Measurements from ENCODE around the gene FHAD1. TPM values are rescaled to one million over a fixed set of nuclear protein-coding genes. Genes with fewer than 3 reads are reported as not detected.

FHAD1 gene
- total and polyA plus RNA-seq, 9 of the 15 experiments (the other 6 are each of a cell fraction or from before 2014, with no cell fraction given) = 0.32 to 2.1 (median 1.5) TPM; not detected in 1

DNA sequence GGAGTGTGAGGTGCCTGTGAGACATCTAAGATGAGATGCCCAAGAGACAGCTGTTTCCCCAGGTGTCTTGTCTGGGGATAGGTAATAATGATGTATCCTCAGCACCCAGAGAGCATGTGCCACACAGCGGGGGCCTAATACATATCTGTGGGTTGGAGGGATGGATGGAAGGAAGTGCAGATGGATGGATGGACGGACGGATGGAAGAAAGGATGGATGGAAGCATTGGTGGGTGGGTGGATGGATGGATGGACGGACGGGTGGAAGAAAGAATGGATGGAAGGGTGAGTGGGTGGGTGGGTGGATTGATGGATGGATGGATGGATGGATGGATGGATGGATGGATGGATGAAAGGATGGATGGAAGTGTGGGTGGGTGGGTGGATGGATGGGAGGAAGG lies 84.2 kb downstream of the FHAD1 start (continued):
- TF ChIP-seq FOS (IDR thresholded peaks at IDR 0.05; ENCODE audit: extremely low read depth, insufficient read length) (no peak), FOXA1 (IDR thresholded peaks at IDR 0.05; ENCODE audit: borderline replicate concordance) (no peak), ZNF830 (CRISPR knock-in tag; IDR thresholded peaks at IDR 0.05) (no peak), FOSL1 (tag; conservative IDR thresholded peaks at IDR 0.05) (no peak), FOXM1 (IDR thresholded peaks at IDR 0.05; ENCODE audit: low read depth) (no peak), FOXM1 (CRISPR knock-in tag; IDR thresholded peaks at IDR 0.05; ENCODE audit: low read depth) (no peak)
- TF ChIP-seq, protein P1, sequence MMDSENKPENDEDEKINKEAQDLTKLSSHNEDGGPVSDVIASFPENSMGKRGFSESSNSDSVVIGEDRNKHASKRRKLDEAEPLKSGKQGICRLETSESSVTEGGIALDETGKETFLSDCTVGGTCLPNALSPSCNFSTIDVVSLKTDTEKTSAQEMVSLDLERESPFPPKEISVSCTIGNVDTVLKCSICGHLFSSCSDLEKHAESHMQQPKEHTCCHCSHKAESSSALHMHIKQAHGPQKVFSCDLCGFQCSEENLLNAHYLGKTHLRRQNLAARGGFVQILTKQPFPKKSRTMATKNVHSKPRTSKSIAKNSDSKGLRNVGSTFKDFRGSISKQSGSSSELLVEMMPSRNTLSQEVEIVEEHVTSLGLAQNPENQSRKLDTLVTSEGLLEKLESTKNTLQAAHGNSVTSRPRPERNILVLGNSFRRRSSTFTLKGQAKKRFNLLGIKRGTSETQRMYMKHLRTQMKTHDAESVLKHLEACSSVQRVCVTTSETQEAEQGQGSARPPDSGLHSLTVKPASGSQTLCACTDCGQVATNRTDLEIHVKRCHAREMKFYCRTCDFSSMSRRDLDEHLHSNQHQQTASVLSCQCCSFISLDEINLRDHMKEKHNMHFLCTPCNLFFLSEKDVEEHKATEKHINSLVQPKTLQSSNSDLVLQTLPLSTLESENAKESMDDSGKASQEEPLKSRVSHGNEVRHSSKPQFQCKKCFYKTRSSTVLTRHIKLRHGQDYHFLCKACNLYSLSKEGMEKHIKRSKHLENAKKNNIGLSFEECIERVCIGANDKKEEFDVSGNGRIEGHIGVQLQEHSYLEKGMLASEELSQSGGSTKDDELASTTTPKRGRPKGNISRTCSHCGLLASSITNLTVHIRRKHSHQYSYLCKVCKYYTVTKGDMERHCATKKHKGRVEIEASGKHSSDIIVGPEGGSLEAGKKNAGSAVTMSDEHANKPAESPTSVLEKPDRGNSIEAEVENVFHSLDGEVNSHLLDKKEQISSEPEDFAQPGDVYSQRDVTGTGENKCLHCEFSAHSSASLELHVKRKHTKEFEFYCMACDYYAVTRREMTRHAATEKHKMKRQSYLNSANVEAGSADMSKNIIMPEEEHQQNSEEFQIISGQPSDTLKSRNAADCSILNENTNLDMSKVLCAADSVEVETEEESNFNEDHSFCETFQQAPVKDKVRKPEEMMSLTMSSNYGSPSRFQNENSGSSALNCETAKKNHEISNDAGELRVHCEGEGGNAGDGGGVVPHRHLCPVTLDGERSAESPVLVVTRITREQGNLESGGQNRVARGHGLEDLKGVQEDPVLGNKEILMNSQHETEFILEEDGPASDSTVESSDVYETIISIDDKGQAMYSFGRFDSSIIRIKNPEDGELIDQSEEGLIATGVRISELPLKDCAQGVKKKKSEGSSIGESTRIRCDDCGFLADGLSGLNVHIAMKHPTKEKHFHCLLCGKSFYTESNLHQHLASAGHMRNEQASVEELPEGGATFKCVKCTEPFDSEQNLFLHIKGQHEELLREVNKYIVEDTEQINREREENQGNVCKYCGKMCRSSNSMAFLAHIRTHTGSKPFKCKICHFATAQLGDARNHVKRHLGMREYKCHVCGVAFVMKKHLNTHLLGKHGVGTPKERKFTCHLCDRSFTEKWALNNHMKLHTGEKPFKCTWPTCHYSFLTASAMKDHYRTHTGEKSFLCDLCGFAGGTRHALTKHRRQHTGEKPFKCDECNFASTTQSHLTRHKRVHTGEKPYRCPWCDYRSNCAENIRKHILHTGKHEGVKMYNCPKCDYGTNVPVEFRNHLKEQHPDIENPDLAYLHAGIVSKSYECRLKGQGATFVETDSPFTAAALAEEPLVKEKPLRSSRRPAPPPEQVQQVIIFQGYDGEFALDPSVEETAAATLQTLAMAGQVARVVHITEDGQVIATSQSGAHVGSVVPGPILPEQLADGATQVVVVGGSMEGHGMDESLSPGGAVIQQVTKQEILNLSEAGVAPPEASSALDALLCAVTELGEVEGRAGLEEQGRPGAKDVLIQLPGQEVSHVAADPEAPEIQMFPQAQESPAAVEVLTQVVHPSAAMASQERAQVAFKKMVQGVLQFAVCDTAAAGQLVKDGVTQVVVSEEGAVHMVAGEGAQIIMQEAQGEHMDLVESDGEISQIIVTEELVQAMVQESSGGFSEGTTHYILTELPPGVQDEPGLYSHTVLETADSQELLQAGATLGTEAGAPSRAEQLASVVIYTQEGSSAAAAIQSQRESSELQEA (IDR thresholded peaks at IDR 0.05; ENCODE audit: low read depth) = no peak

Measured in K562 (cell line).